MM.1S (cell line): Measurements from ENCODE around the gene TEKT3.

ENCODE experiments used
- CTCF ChIP-seq: fragments of 300-600 bp; sonication (generic); IDR thresholded peaks from 2 replicates; pipeline ENCODE4 v1.5.1; 2016; ENCODE audit warnings: antibody characterized with exemption, low read length, mixed read lengths
- EZH2 ChIP-seq: fragments of 300-600 bp; sonication (generic); optimal IDR thresholded peaks from 2 replicates; pipeline ENCODE3; 2017; ENCODE audit warnings: low read depth, mild to moderate bottlenecking, antibody characterized with exemption, low read length, mixed read lengths
- EZH2phosphoT487 ChIP-seq: fragments of 300-600 bp; sonication (generic); IDR thresholded peaks from 2 replicates; pipeline ENCODE4 v1.6.1; 2018; ENCODE audit warnings: antibody characterized with exemption, low read length

- TF ChIP-seq CTCF, result no peak
- no peak for TF ChIP-seq EZH2
- no peak for TF ChIP-seq EZH2phosphoT487
Measured at GRCh38 chr17:15262291-15263205, 78.8 kb downstream of the TEKT3 start.
